A549 (cell line): Measurements from ENCODE around the gene TYRO3. TPM values are rescaled to one million over a fixed set of nuclear protein-coding genes. Genes with fewer than 3 reads are reported as not detected.

ENCODE experiments used
- ATAC-seq, 2 experiments: fragments of 200-7000 bp in 1 of 2; fragments of >200 bp in 1 of 2; cut with Nextera tagmentation in 1 of 2; cut with Tn5 transposase in 1 of 2; 3 replicates each; pipeline versions ENCODE4 v1.8.0 to v1.9.1; 2018 to 2020; ENCODE audit warnings: mild to moderate bottlenecking in 1 of 2, moderate library complexity in 1 of 2
- CTCF ChIA-PET: fragments of 300-600 bp; sonication (Branson Sonifier 250); formaldehyde crosslinking; extraction: SDS; loops from one replicate; lab custom pipeline; 2021; ENCODE audit warnings: antibody characterized with exemption, inconsistent platforms; lab: Yijun Ruan, JAX
- POLR2A ChIA-PET: fragments of 350-600 bp; formaldehyde crosslinking; extraction: SDS; loops from one replicate; lab custom pipeline; 2021; ENCODE audit warnings: antibody characterized with exemption, inconsistent platforms; lab: Yijun Ruan, JAX
- DNase-seq, 2 experiments: peaks; one replicate each; pipeline versions ENCODE4 v3.0.0 to v3.0.0-alpha.2; 2011 to 2016; ENCODE audit warnings: low read depth in 1 of 2, low spot score in 1 of 2
- FAIRE-seq: peaks from 2 replicates; lab custom pipeline; 2011; peaks lifted over from hg19 to GRCh38; lab: Jason Lieb, UNC
- H3K27ac ChIP-seq, 2 experiments: fragments of >200 bp; sonication (Bioruptor Twin); formaldehyde crosslinking; 3 replicates each; pipeline ENCODE4 v1.5.1; 2016 to 2017
- H3K4me1 ChIP-seq: fragments of >200 bp; sonication (Bioruptor Twin); formaldehyde crosslinking; 3 replicates; pipeline ENCODE4 v1.6.1; 2016
- H3K4me2 ChIP-seq: fragments of >200 bp; sonication (Bioruptor Twin); formaldehyde crosslinking; 3 replicates; pipeline ENCODE4 v1.6.1; 2016
- H3K4me3 ChIP-seq: fragments of >200 bp; sonication (Bioruptor Twin); formaldehyde crosslinking; 3 replicates; pipeline ENCODE4 v1.5.1; 2016
- H3K9me3 ChIP-seq: fragments of >200 bp; sonication (Bioruptor Twin); formaldehyde crosslinking; 3 replicates; pipeline ENCODE4 v1.6.1; 2016
- BCL3 ChIP-seq: fragments of >200 bp; sonication (Bioruptor Twin); formaldehyde crosslinking; IDR thresholded peaks from 3 replicates; pipeline ENCODE4 v1.6.1; 2016
- CBX8 ChIP-seq: fragments of 200-600 bp; sonication (generic); IDR thresholded peaks from 2 replicates; pipeline ENCODE4 v1.6.1; 2016
- CEBPB ChIP-seq, 2 experiments: fragments of >200 bp in 1 of 2; sonication (Bioruptor Twin) in 1 of 2; formaldehyde crosslinking in 1 of 2; IDR thresholded peaks; 2 replicates each; pipeline ENCODE4 v1.6.1; 2012 to 2016
- E2F6 ChIP-seq: IDR thresholded peaks from 2 replicates; pipeline ENCODE4 v1.6.1; 2012; ENCODE audit warnings: low read depth, borderline replicate concordance
- EHF ChIP-seq: fragments of 250-450 bp; sonication (Bioruptor Pico); IDR thresholded peaks from 2 replicates; pipeline ENCODE4 v1.5.0; 2020; ENCODE audit warnings: mild to moderate bottlenecking
- EHMT2 ChIP-seq: fragments of 200-600 bp; sonication (generic); IDR thresholded peaks from 2 replicates; pipeline ENCODE4 v1.6.1; 2016; ENCODE audit warnings: antibody characterized with exemption, low read depth, mild to moderate bottlenecking, moderate library complexity
- ELK1 ChIP-seq: fragments of 150-350 bp; IDR thresholded peaks from 2 replicates; pipeline ENCODE4 v1.6.1; 2014; ENCODE audit warnings: low read depth, mild to moderate bottlenecking, low read length
- FOSB ChIP-seq: fragments of 250-450 bp; sonication (Bioruptor Pico); IDR thresholded peaks from 2 replicates; pipeline ENCODE4 v1.5.0; 2020; ENCODE audit warnings: mild to moderate bottlenecking, moderate library complexity
- FOSL2 ChIP-seq, 2 experiments: fragments of 450-650 bp in 1 of 2; fragments of >200 bp in 1 of 2; sonication (Bioruptor Twin) in 1 of 2; formaldehyde crosslinking; IDR thresholded peaks; 2 replicates each; pipeline versions ENCODE4 v1.5.0 to v1.6.1; 2016 to 2020; ENCODE audit warnings: mild to moderate bottlenecking in 1 of 2, moderate library complexity in 1 of 2
- FOXS1 ChIP-seq: fragments of 250-450 bp; sonication (Bioruptor Pico); IDR thresholded peaks from 2 replicates; pipeline ENCODE4 v1.5.0; 2020; ENCODE audit warnings: mild to moderate bottlenecking, moderate library complexity
- GATA3 ChIP-seq: IDR thresholded peaks from 2 replicates; pipeline ENCODE4 v1.6.1; 2012; ENCODE audit warnings: borderline replicate concordance
- HOXA7 ChIP-seq: fragments of 250-450 bp; sonication (Bioruptor Pico); IDR thresholded peaks from 2 replicates; pipeline ENCODE4 v1.5.0; 2020; ENCODE audit warnings: mild to moderate bottlenecking, moderate library complexity
- HOXB13 ChIP-seq: fragments of 250-450 bp; sonication (Bioruptor Pico); IDR thresholded peaks from 2 replicates; pipeline ENCODE4 v1.5.0; 2020; ENCODE audit warnings: low read depth, mild to moderate bottlenecking, moderate library complexity
- KDM1A ChIP-seq: fragments of 200-600 bp; sonication (generic); IDR thresholded peaks from 2 replicates; pipeline ENCODE4 v1.6.1; 2016; ENCODE audit warnings: low read depth, mild to moderate bottlenecking
- MAFK ChIP-seq: fragments of 450-650 bp; IDR thresholded peaks from 2 replicates; pipeline ENCODE4 v1.6.1; 2014; ENCODE audit not compliant: partially characterized antibody
- MAZ ChIP-seq: fragments of 150-350 bp; IDR thresholded peaks from 2 replicates; pipeline ENCODE4 v1.6.1; 2014; ENCODE audit warnings: antibody characterized with exemption, low read depth, low read length, borderline replicate concordance
- MYC ChIP-seq: IDR thresholded peaks from 2 replicates; pipeline ENCODE4 v1.6.1; 2012; ENCODE audit warnings: mild to moderate bottlenecking, inconsistent platforms, low read length, improper control_type of control experiment, borderline replicate concordance
- NFE2L2 ChIP-seq: fragments of 150-350 bp; conservative IDR thresholded peaks from 2 replicates; pipeline ENCODE4 v1.6.1; 2014; ENCODE audit warnings: low read length
- NPAS2 ChIP-seq: fragments of 250-450 bp; sonication (Bioruptor Pico); IDR thresholded peaks from 2 replicates; pipeline ENCODE4 v1.8.0; 2022; ENCODE audit warnings: mild to moderate bottlenecking, moderate library complexity, borderline replicate concordance
- NR3C1 ChIP-seq: fragments of >200 bp; sonication (Bioruptor Twin); formaldehyde crosslinking; IDR thresholded peaks from 3 replicates; pipeline ENCODE4 v1.6.1; 2017
- RAD21 ChIP-seq, 2 experiments: fragments of >200 bp in 1 of 2; sonication (Bioruptor Twin) in 1 of 2; formaldehyde crosslinking in 1 of 2; IDR thresholded peaks in 1 of 2; conservative IDR thresholded peaks in 1 of 2; 2 replicates in 1 of 2; 3 replicates in 1 of 2; pipeline ENCODE4 v1.6.1; 2012 to 2018; ENCODE audit warnings: inconsistent platforms in 1 of 2
- RFX5 ChIP-seq: fragments of 450-650 bp; IDR thresholded peaks from 2 replicates; pipeline ENCODE4 v1.7.1; 2014; ENCODE audit warnings: antibody characterized with exemption, mild to moderate bottlenecking, moderate library complexity
- RNF2 ChIP-seq: fragments of 200-600 bp; sonication (generic); IDR thresholded peaks from 2 replicates; pipeline ENCODE4 v1.6.1; 2016; ENCODE audit warnings: low read depth, mild to moderate bottlenecking, antibody characterized with exemption, moderate library complexity, borderline replicate concordance
- SMC3 ChIP-seq: fragments of >200 bp; sonication (Bioruptor Twin); formaldehyde crosslinking; IDR thresholded peaks from 3 replicates; pipeline ENCODE4 v1.6.1; 2018; ENCODE audit warnings: inconsistent platforms
- SREBF2 ChIP-seq: fragments of 450-650 bp; IDR thresholded peaks from 2 replicates; pipeline ENCODE4 v1.6.1; 2014; ENCODE audit warnings: mild to moderate bottlenecking, moderate library complexity
- ZFP36 ChIP-seq: fragments of 450-650 bp; IDR thresholded peaks from 2 replicates; pipeline ENCODE4 v1.6.1; 2014; ENCODE audit warnings: borderline replicate concordance; ENCODE audit not compliant: partially characterized antibody
- ZNF302 ChIP-seq: fragments of 250-450 bp; sonication (Bioruptor Pico); IDR thresholded peaks from 2 replicates; pipeline ENCODE4 v1.9.0; 2021; ENCODE audit warnings: inconsistent platforms, mild to moderate bottlenecking, moderate library complexity
- WGBS: methylation state at CpG from one replicate; pipeline ENCODE4 v1.1.6; 2017; ENCODE audit errors: missing lambda C conversion rate; 5-methylcytosine and 5-hydroxymethylcytosine counted together
- polyA plus RNA-seq, 4 experiments: library from polyadenylated mRNA; depleted of rRNA in 3 of 4; stranded (reverse); fragments of >200 nt; fragmentation: RNase III in 1 of 4; extraction: RNeasy Plus Mini Kit Qiagen cat#74134 plus additional on column Dnase treatment in 1 of 4; gene quantifications; 2 replicates in 3 of 4; 3 replicates in 1 of 4; pipeline ENCODE4 v1.2.3, GENCODE V29; 2011 to 2017
- TF ChIP-seq, protein P1 (sequence below): fragments of >200 bp; sonication (Bioruptor Twin); formaldehyde crosslinking; IDR thresholded peaks from 3 replicates; pipeline ENCODE4 v1.5.1; 2016
- TF ChIP-seq, protein P2 (sequence below): fragments of >200 bp; sonication (Bioruptor Twin); formaldehyde crosslinking; IDR thresholded peaks from 2 replicates; pipeline ENCODE4 v1.6.1; 2016
- TF ChIP-seq, protein P3 (sequence below): IDR thresholded peaks from 2 replicates; pipeline ENCODE4 v1.6.1; 2012

The TYRO3 gene
- polyA plus RNA-seq, 2 of the 4 experiments (the other 2 are of a cell fraction), result 7.6 to 8.1 TPM

- H3K4me1 ChIP-seq, result peaks cover 5% of the 10 kb centered on the region; the same call in 1 of the 3 replicates
- ChIA-PET POLR2A (no interaction called here), CTCF (interaction anchor here (0.8 to 4.1 kb wide), 5 partner anchors 8 to 206 kb away, joined by 4 to 34 read pairs (median 20); partner anchors contain the start of gene MAPKBP1)
- WGBS, result 78% methylated on average over 3 of the region's 3 CpGs
- TF ChIP-seq NR3C1 (no peak), MAZ (no peak), GATA3 (no peak), MAFK (no peak), RNF2 (no peak), E2F6 (no peak), NFE2L2 (no peak), HOXB13 (CRISPR knock-in tag) (no peak), EHMT2 (no peak), NPAS2 (CRISPR knock-in tag) (no peak), EHF (no peak), SMC3 (no peak), KDM1A (no peak), CBX8 (no peak), BCL3 (no peak), FOSB (CRISPR knock-in tag) (no peak), CEBPB (IDR thresholded peaks at IDR 0.05) (no peak), FOSL2 (IDR thresholded peaks at IDR 0.05) (no peak), FOSL2 (CRISPR knock-in tag; IDR thresholded peaks at IDR 0.05) (no peak), HOXA7 (CRISPR knock-in tag) (no peak), ZNF302 (CRISPR knock-in tag) (no peak)
- H3K4me3 ChIP-seq, result no peak overlapping the region
- H3K9me3 ChIP-seq, result no peaks in the 10 kb centered on the region
- no peak for ATAC-seq
- no peak for FAIRE-seq
- DNase-seq, result no peak
- no peak overlapping the region for H3K27ac ChIP-seq
- H3K4me2 ChIP-seq, result no peak overlapping the region
Measured at GRCh38 chr15:41605566-41605965, 46.6 kb downstream of the TYRO3 start.

GRCh38 chr15:41606997-41607396 lies 48.0 kb downstream of the TYRO3 start:
- DNase-seq (no peak), ATAC-seq (no peak), FAIRE-seq (no peak)
- H3K4me1 ChIP-seq, result peaks cover 5% of the 10 kb centered on the region; the same call in 1 of the 3 replicates
- H3K4me2 ChIP-seq, result no peak overlapping the region
- CTCF ChIA-PET, result interaction anchor here (1.2 kb wide), 1 partner anchor 14 kb away, joined by 3 read pairs; no protein-coding TSS in a partner anchor
- no peak for TF ChIP-seq FOSB (CRISPR knock-in tag)
- no peak for TF ChIP-seq SREBF2
- no peak for TF ChIP-seq FOXS1 (CRISPR knock-in tag)
- TF ChIP-seq, protein P1, sequence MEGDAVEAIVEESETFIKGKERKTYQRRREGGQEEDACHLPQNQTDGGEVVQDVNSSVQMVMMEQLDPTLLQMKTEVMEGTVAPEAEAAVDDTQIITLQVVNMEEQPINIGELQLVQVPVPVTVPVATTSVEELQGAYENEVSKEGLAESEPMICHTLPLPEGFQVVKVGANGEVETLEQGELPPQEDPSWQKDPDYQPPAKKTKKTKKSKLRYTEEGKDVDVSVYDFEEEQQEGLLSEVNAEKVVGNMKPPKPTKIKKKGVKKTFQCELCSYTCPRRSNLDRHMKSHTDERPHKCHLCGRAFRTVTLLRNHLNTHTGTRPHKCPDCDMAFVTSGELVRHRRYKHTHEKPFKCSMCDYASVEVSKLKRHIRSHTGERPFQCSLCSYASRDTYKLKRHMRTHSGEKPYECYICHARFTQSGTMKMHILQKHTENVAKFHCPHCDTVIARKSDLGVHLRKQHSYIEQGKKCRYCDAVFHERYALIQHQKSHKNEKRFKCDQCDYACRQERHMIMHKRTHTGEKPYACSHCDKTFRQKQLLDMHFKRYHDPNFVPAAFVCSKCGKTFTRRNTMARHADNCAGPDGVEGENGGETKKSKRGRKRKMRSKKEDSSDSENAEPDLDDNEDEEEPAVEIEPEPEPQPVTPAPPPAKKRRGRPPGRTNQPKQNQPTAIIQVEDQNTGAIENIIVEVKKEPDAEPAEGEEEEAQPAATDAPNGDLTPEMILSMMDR, result no peak
- no peak for TF ChIP-seq RAD21 (conservative IDR thresholded peaks at IDR 0.05 in 1 of 2, IDR thresholded peaks at IDR 0.05 in 1 of 2)
- TF ChIP-seq, protein P2, sequence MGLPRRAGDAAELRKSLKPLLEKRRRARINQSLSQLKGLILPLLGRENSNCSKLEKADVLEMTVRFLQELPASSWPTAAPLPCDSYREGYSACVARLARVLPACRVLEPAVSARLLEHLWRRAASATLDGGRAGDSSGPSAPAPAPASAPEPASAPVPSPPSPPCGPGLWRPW, result no peak
- TF ChIP-seq RFX5, result no peak
- TF ChIP-seq, protein P3, sequence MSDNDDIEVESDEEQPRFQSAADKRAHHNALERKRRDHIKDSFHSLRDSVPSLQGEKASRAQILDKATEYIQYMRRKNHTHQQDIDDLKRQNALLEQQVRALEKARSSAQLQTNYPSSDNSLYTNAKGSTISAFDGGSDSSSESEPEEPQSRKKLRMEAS, result no peak
- no peak for TF ChIP-seq ZFP36
- no peak for TF ChIP-seq ELK1
- no peak for TF ChIP-seq MYC
- no peaks in the 10 kb centered on the region for H3K9me3 ChIP-seq
- no peak overlapping the region for H3K4me3 ChIP-seq
- H3K27ac ChIP-seq, result no peak overlapping the region
- POLR2A ChIA-PET, result interaction anchor here (1.2 to 1.4 kb wide), 2 partner anchors 13 to 14 kb away, joined by 3 to 6 read pairs; no protein-coding TSS in a partner anchor
- WGBS, result 79% methylated on average over 1 of the region's 1 CpG
